Urothelium cell line (cell line): Measurements from ENCODE around the gene FRMD4A.
A peak's percentile ranks its signal among the peaks of the same experiment; 100 is the strongest.
"Not testable (repeated sequence)": the region's sequence is repeated elsewhere in the genome, so short reads cannot be mapped to it uniquely, and the experiment has no call there.

ENCODE experiments used
- DNase-seq: peaks from one replicate; pipeline ENCODE4 v3.0.0; 2011; ENCODE audit warnings: low spot score, mixed read lengths
- FAIRE-seq: peaks from 2 replicates; lab custom pipeline; 2011; peaks lifted over from hg19 to GRCh38; lab: Jason Lieb, UNC

Gene FRMD4A

GRCh38 chr10:13969118-13969791, 361.5 kb downstream of the FRMD4A start:
- DNase-seq (peak; percentile 68), FAIRE-seq (peak; percentile 44)

- DNase-seq = no peak
- no peak for FAIRE-seq
Measured at GRCh38 chr10:13961853-13962252, 368.9 kb downstream of the FRMD4A start.

GRCh38 chr10:13961097-13961496, 369.6 kb downstream of the FRMD4A start:
- DNase-seq = peak; percentile 75
- FAIRE-seq = peak; percentile 56

- FAIRE-seq = no peak
- peak; percentile 41 for DNase-seq
Measured at GRCh38 chr10:13960603-13961002, 370.1 kb downstream of the FRMD4A start.

- DNase-seq = no peak
- FAIRE-seq = no peak
Measured at GRCh38 chr10:13959443-13960359, 371.0 kb downstream of the FRMD4A start.

GRCh38 chr10:13957856-13958255, 372.9 kb downstream of the FRMD4A start:
- FAIRE-seq = no peak
- no peak for DNase-seq

DNA sequence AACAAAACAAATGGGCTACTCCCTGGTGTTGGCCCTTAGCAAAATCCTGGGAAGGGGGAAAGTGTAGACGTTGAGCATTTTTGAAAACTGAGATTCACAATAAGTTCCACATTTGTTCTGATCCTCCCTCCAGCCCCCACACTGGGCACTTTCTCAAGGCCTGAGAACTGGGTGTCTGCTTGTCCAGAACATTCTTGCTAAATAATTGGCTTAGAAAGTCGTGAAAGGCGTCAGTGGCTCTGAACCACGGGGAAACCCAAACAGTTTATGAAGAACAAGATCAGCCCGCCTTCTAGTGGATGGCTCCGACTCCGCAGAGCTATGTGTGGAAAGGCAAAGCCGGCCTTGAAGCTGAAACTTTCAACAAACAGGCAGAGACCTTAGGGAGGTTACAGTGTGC, 373.9 kb downstream of the FRMD4A start:
- DNase-seq = no peak
- no peak for FAIRE-seq

- DNase-seq (no peak), FAIRE-seq (no peak)
Measured at GRCh38 chr10:13955409-13956068, 375.2 kb downstream of the FRMD4A start.

DNA sequence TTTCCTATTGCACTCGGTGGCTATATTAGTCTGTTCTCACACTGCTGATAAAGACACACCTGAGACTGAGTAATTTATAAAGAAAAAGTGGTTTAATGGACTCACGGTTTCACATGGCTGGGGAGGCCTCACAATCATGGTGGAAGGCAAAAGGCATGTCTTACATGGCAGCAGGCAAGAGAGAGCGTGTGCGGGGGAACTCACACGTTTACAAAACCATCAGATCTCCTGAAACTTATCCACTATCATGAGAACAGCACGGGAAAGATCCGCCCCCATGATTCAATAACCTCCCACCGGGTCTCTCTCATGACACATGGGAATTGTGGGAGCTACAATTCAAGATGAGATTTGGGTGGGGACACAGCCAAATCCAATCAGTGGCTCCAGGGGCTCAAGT, 376.5 kb downstream of the FRMD4A start:
- FAIRE-seq, DNase-seq: not testable (repeated sequence)

- no peak for FAIRE-seq
- DNase-seq = no peak
Measured at GRCh38 chr10:13953371-13953770, 377.4 kb downstream of the FRMD4A start.

- DNase-seq = no peak
- FAIRE-seq = no peak
Measured at GRCh38 chr10:13950543-13950939, 380.2 kb downstream of the FRMD4A start.

- no peak for FAIRE-seq
Measured at GRCh38 chr10:13949844-13950542, 380.7 kb downstream of the FRMD4A start.

GRCh38 chr10:13946209-13946460, 384.6 kb downstream of the FRMD4A start:
- no peak for FAIRE-seq

More at GRCh38 chr10:13949844-13950542, 380.7 kb downstream of the FRMD4A start:
- peak; percentile 58 for DNase-seq

GRCh38 chr10:13945390-13946208, 385.1 kb downstream of the FRMD4A start:
- FAIRE-seq = no peak
- DNase-seq = no peak

More at GRCh38 chr10:13946209-13946460, 384.6 kb downstream of the FRMD4A start:
- DNase-seq = no peak

DNA sequence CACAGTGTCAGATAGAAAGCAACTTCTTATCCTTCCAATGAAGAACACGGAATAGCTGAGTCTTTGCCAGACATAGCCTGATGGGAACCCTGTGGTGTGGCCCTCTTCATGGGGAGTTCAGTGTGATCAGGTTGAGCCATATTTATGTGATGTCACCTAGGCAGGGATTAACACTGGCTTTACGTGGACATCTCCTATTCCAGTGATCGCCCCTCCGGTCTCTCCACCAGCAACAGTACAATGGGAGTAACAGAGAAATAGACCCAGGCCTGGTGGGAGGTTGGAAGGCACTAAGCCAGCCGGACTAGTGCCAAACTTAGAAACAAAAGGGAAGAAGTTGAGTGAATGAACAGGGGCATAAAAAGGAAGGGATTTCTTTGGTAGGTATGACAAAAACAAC, 385.9 kb downstream of the FRMD4A start:
- DNase-seq (no peak), FAIRE-seq (no peak)

GRCh38 chr10:13943735-13944398, 386.9 kb downstream of the FRMD4A start:
- DNase-seq = no peak
- peak; percentile 50 for FAIRE-seq

- no peak for FAIRE-seq
- DNase-seq = no peak
Measured at GRCh38 chr10:13942035-13942434, 388.7 kb downstream of the FRMD4A start.

GRCh38 chr10:13939391-13939790, 391.3 kb downstream of the FRMD4A start:
- DNase-seq = no peak

GRCh38 chr10:13938950-13939349, 391.8 kb downstream of the FRMD4A start:
- DNase-seq = no peak
- FAIRE-seq = no peak

More at GRCh38 chr10:13939391-13939790, 391.3 kb downstream of the FRMD4A start:
- FAIRE-seq = no peak

DNA sequence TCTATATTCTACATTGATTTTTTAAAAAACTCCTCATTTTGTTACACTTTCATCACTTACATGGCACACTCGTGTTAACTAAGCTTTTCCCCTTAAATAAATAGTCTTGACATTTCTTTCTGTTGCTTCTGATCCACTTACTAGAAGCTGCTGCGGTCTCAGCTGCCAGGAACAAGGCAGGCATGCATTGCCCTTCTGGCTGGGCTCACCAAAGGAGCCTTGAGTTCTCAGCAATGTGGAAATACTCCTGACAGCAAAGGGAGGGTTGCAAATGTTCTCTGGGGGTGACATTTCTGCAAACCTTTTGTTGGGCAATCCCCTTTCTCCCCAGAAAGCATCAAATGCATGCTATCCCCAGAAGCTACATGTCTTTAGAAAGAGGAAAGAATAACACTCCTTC, 393.9 kb downstream of the FRMD4A start:
- no peak for DNase-seq
- no peak for FAIRE-seq
